GM23338 (cell line): ENCODE results near the gene ADAMTS7. TPM values are rescaled to one million over a fixed set of nuclear protein-coding genes. Genes with fewer than 3 reads are reported as not detected.

Experiments
- ATAC-seq: fragments of 200-7000 bp; cut with Tn5 transposase; 3 replicates; pipeline ENCODE4 v1.9.1; 2020
- DNase-seq: peaks from one replicate; pipeline ENCODE4 v3.0.0-alpha.2; 2015; ENCODE audit warnings: low spot score
- H2AFZ ChIP-seq: fragments of 200-600 bp; sonication (generic); 2 replicates; pipeline ENCODE4 v1.8.0; 2016; ENCODE audit warnings: antibody characterized with exemption, mild to moderate bottlenecking, moderate library complexity
- H3F3A ChIP-seq: fragments of 200-600 bp; sonication (generic); replicated peaks from 2 replicates; pipeline ENCODE4 v1.8.0; 2017; ENCODE audit warnings: antibody characterized with exemption, mixed run types, low read depth
- H3K27ac ChIP-seq: fragments of 200-600 bp; sonication (generic); 2 replicates; pipeline ENCODE4 v1.6.1; 2016; ENCODE audit warnings: low read depth
- H3K27me3 ChIP-seq: fragments of 200-600 bp; sonication (generic); 2 replicates; pipeline ENCODE4 v1.8.0; 2016; ENCODE audit warnings: mild to moderate bottlenecking, mixed run types, moderate library complexity; ENCODE audit not compliant: insufficient read depth
- H3K36me3 ChIP-seq: fragments of 200-600 bp; sonication (generic); 2 replicates; pipeline ENCODE4 v1.8.0; 2016; ENCODE audit warnings: mild to moderate bottlenecking; ENCODE audit not compliant: insufficient read depth
- H3K4me1 ChIP-seq: fragments of 200-600 bp; sonication (generic); 2 replicates; pipeline ENCODE4 v1.8.0; 2016; ENCODE audit warnings: mild to moderate bottlenecking, moderate library complexity; ENCODE audit not compliant: insufficient read depth
- H3K4me2 ChIP-seq: fragments of 200-600 bp; sonication (generic); 2 replicates; pipeline ENCODE4 v1.7.1; 2017; ENCODE audit warnings: mixed run types
- H3K4me3 ChIP-seq: fragments of 200-600 bp; sonication (generic); 2 replicates; pipeline ENCODE4 v1.6.1; 2016; ENCODE audit warnings: mixed run types
- H3K79me2 ChIP-seq: fragments of 200-600 bp; sonication (generic); replicated peaks from 2 replicates; pipeline ENCODE4 v1.8.0; 2017; ENCODE audit warnings: mild to moderate bottlenecking; ENCODE audit not compliant: insufficient read depth
- H3K9me2 ChIP-seq: fragments of 200-600 bp; sonication (generic); 2 replicates; pipeline ENCODE4 v1.8.0; 2017; ENCODE audit not compliant: insufficient read depth
- H4K20me1 ChIP-seq: fragments of 200-600 bp; sonication (generic); replicated peaks from 2 replicates; pipeline ENCODE4 v1.8.0; 2017; ENCODE audit warnings: mild to moderate bottlenecking; ENCODE audit not compliant: insufficient read depth
- H3K27ac Mint-ChIP-seq: 2 replicates; pipeline ENCODE4 v1.8.0; 2020; ENCODE audit warnings: inconsistent platforms, mild to moderate bottlenecking, moderate library complexity, mixed read lengths
- H3K27me3 Mint-ChIP-seq: 3 replicates; pipeline ENCODE4 v1.8.0; 2022; ENCODE audit warnings: low read depth, mild to moderate bottlenecking, moderate library complexity, mixed read lengths, inconsistent platforms; ENCODE audit not compliant: insufficient read depth, poor library complexity
- H3K36me3 Mint-ChIP-seq: 3 replicates; pipeline ENCODE4 v1.8.0; 2021; ENCODE audit warnings: low read depth, mild to moderate bottlenecking, inconsistent platforms, moderate library complexity, mixed read lengths
- H3K4me1 Mint-ChIP-seq: 3 replicates; pipeline ENCODE4 v1.8.0; 2020; ENCODE audit warnings: mild to moderate bottlenecking, inconsistent platforms, mixed read lengths
- H3K4me3 Mint-ChIP-seq: 3 replicates; pipeline ENCODE4 v1.8.0; 2021; ENCODE audit warnings: moderate library complexity, mild to moderate bottlenecking, inconsistent platforms, mixed read lengths
- H3K9me3 Mint-ChIP-seq: 3 replicates; pipeline ENCODE4 v1.8.0; 2020; ENCODE audit warnings: moderate library complexity, mild to moderate bottlenecking, inconsistent platforms, mixed read lengths
- CREB1 ChIP-seq: fragments of 250-450 bp; sonication (Bioruptor Pico); IDR thresholded peaks from 2 replicates; pipeline ENCODE4 v1.5.0; 2020; ENCODE audit warnings: low read depth, mild to moderate bottlenecking, moderate library complexity
- CTCF ChIP-seq, 2 experiments: fragments of 200-600 bp in 1 of 2; sonication (generic) in 1 of 2; conservative IDR thresholded peaks; 2 replicates each; pipeline versions ENCODE4 v1.5.1 to v1.6.1; 2016 to 2017; ENCODE audit warnings: antibody characterized with exemption in 2 of 2, low read depth in 2 of 2, mild to moderate bottlenecking in 2 of 2, moderate library complexity in 1 of 2
- ETS1 ChIP-seq: IDR thresholded peaks from 2 replicates; pipeline ENCODE4 v1.6.1; 2016; ENCODE audit warnings: antibody characterized with exemption
- EZH2 ChIP-seq: fragments of 200-600 bp; sonication (generic); IDR thresholded peaks from one replicate; pipeline ENCODE4 v1.8.0; 2017; ENCODE audit warnings: antibody characterized with exemption, mild to moderate bottlenecking, low read depth; ENCODE audit not compliant: unreplicated experiment
- JUNB ChIP-seq: IDR thresholded peaks from one replicate; pipeline ENCODE4 v1.6.1; 2016; ENCODE audit warnings: antibody characterized with exemption; ENCODE audit not compliant: unreplicated experiment
- NANOG ChIP-seq: IDR thresholded peaks from 2 replicates; pipeline ENCODE4 v1.6.1; 2016; ENCODE audit warnings: antibody characterized with exemption, borderline replicate concordance
- POLR2AphosphoS5 ChIP-seq: IDR thresholded peaks from 2 replicates; pipeline ENCODE4 v1.6.1; 2016; ENCODE audit warnings: antibody characterized with exemption, low read depth
- STAT1 ChIP-seq: IDR thresholded peaks from one replicate; pipeline ENCODE4 v1.6.1; 2016; ENCODE audit warnings: antibody characterized with exemption; ENCODE audit not compliant: unreplicated experiment
- ZNF114 ChIP-seq: fragments of 250-450 bp; sonication (Bioruptor Pico); IDR thresholded peaks from 2 replicates; pipeline ENCODE4 v1.5.0; 2020; ENCODE audit warnings: mild to moderate bottlenecking, moderate library complexity
- ZNF331 ChIP-seq: fragments of 250-450 bp; sonication (Bioruptor Pico); IDR thresholded peaks from 2 replicates; pipeline ENCODE4 v1.5.0; 2020; ENCODE audit warnings: low read depth, mild to moderate bottlenecking, moderate library complexity
- polyA plus RNA-seq: library from polyadenylated mRNA; unstranded; fragments of >200 nt; fragmentation: Nextera tagmentation; extraction: Ambion mirVana; gene quantifications from 2 replicates; pipeline ENCODE4 v1.2.1, GENCODE V29; 2016
- total RNA-seq: library from RNA; depleted of rRNA; stranded (reverse); fragments of >200 nt; shearing (Covaris generic); gene quantifications from 2 replicates; pipeline ENCODE4 v1.2.3, GENCODE V29; 2014
- TF ChIP-seq, protein P1 (sequence below): fragments of 250-450 bp; sonication (Bioruptor Pico); IDR thresholded peaks from 2 replicates; pipeline ENCODE4 v1.5.0; 2020; ENCODE audit warnings: mild to moderate bottlenecking, moderate library complexity

Gene ADAMTS7
- total and polyA plus RNA-seq, 2 experiments from 2014 or later = 11.6 to 52.7 TPM

GRCh38 chr15:78859971-78860719 lies 48.9 kb upstream of the ADAMTS7 start:
- peak overlapping the region; percentile 74 for H3K4me2 ChIP-seq
- no peaks in the 10 kb centered on the region for H3K9me2 ChIP-seq
- H3K36me3 ChIP-seq = no peaks in the 10 kb centered on the region
- Mint-ChIP-seq H3K4me1 (no peaks in the 10 kb centered on the region), H3K4me3 (peak overlapping the region; percentile 83), H3K27ac (peak overlapping the region; percentile 97), H3K27me3 (peaks cover 7% of the 10 kb centered on the region), H3K36me3 (no peaks in the 10 kb centered on the region), H3K9me3 (peaks cover 9% of the 10 kb centered on the region; the same call in 2 of the 3 replicates)
- H2AFZ ChIP-seq = peak overlapping the region; percentile 85; the same call in 1 of the 2 replicates
- no peaks in the 10 kb centered on the region for H4K20me1 ChIP-seq
- ATAC-seq (peak; percentile 99), DNase-seq (peak; percentile 96)
- H3K27me3 ChIP-seq = no peaks in the 10 kb centered on the region
- H3K79me2 ChIP-seq = no peaks in the 10 kb centered on the region
- no peaks in the 10 kb centered on the region for H3F3A ChIP-seq
- TF ChIP-seq POLR2AphosphoS5 (peak; percentile 57), STAT1 (no peak), CTCF (conservative IDR thresholded peaks at IDR 0.05; ENCODE audit: low read depth in 2 of 2) (peak; percentile 56 to 62), JUNB (no peak)
- no peaks in the 10 kb centered on the region for H3K4me1 ChIP-seq
- peak overlapping the region; percentile 93 for H3K27ac ChIP-seq
- H3K4me3 ChIP-seq = peak overlapping the region; percentile 59

GRCh38 chr15:78855746-78856145 lies 44.5 kb upstream of the ADAMTS7 start:
- peaks cover 9% of the 10 kb centered on the region; the same call in 2 of the 3 replicates for H3K9me3 Mint-ChIP-seq
- H3K4me1 ChIP-seq = peaks cover 9% of the 10 kb centered on the region
- peaks cover 7% of the 10 kb centered on the region for H3K27me3 Mint-ChIP-seq
- H3F3A ChIP-seq = no peaks in the 10 kb centered on the region
- H4K20me1 ChIP-seq = no peaks in the 10 kb centered on the region
- H3K79me2 ChIP-seq = no peaks in the 10 kb centered on the region
- H3K27ac ChIP-seq = no peak overlapping the region
- H3K4me3 ChIP-seq = no peak overlapping the region
- H3K4me3 Mint-ChIP-seq = no peak overlapping the region
- H3K36me3 ChIP-seq = no peaks in the 10 kb centered on the region
- no peaks in the 10 kb centered on the region for H3K9me2 ChIP-seq
- H3K27me3 ChIP-seq = no peaks in the 10 kb centered on the region
- H3K27ac Mint-ChIP-seq = no peak overlapping the region
- ATAC-seq (no peak), DNase-seq (no peak)
- no peaks in the 10 kb centered on the region for H3K36me3 Mint-ChIP-seq
- H3K4me2 ChIP-seq = no peak overlapping the region
- no peak overlapping the region for H2AFZ ChIP-seq
- peaks cover 9% of the 10 kb centered on the region; the same call in 2 of the 3 replicates for H3K4me1 Mint-ChIP-seq
- TF ChIP-seq STAT1 (no peak), NANOG (no peak), EZH2 (no peak), ZNF331 (no peak), POLR2AphosphoS5 (no peak), ETS1 (no peak), CREB1 (no peak), ZNF114 (CRISPR knock-in tag) (no peak)
- TF ChIP-seq, protein P1, sequence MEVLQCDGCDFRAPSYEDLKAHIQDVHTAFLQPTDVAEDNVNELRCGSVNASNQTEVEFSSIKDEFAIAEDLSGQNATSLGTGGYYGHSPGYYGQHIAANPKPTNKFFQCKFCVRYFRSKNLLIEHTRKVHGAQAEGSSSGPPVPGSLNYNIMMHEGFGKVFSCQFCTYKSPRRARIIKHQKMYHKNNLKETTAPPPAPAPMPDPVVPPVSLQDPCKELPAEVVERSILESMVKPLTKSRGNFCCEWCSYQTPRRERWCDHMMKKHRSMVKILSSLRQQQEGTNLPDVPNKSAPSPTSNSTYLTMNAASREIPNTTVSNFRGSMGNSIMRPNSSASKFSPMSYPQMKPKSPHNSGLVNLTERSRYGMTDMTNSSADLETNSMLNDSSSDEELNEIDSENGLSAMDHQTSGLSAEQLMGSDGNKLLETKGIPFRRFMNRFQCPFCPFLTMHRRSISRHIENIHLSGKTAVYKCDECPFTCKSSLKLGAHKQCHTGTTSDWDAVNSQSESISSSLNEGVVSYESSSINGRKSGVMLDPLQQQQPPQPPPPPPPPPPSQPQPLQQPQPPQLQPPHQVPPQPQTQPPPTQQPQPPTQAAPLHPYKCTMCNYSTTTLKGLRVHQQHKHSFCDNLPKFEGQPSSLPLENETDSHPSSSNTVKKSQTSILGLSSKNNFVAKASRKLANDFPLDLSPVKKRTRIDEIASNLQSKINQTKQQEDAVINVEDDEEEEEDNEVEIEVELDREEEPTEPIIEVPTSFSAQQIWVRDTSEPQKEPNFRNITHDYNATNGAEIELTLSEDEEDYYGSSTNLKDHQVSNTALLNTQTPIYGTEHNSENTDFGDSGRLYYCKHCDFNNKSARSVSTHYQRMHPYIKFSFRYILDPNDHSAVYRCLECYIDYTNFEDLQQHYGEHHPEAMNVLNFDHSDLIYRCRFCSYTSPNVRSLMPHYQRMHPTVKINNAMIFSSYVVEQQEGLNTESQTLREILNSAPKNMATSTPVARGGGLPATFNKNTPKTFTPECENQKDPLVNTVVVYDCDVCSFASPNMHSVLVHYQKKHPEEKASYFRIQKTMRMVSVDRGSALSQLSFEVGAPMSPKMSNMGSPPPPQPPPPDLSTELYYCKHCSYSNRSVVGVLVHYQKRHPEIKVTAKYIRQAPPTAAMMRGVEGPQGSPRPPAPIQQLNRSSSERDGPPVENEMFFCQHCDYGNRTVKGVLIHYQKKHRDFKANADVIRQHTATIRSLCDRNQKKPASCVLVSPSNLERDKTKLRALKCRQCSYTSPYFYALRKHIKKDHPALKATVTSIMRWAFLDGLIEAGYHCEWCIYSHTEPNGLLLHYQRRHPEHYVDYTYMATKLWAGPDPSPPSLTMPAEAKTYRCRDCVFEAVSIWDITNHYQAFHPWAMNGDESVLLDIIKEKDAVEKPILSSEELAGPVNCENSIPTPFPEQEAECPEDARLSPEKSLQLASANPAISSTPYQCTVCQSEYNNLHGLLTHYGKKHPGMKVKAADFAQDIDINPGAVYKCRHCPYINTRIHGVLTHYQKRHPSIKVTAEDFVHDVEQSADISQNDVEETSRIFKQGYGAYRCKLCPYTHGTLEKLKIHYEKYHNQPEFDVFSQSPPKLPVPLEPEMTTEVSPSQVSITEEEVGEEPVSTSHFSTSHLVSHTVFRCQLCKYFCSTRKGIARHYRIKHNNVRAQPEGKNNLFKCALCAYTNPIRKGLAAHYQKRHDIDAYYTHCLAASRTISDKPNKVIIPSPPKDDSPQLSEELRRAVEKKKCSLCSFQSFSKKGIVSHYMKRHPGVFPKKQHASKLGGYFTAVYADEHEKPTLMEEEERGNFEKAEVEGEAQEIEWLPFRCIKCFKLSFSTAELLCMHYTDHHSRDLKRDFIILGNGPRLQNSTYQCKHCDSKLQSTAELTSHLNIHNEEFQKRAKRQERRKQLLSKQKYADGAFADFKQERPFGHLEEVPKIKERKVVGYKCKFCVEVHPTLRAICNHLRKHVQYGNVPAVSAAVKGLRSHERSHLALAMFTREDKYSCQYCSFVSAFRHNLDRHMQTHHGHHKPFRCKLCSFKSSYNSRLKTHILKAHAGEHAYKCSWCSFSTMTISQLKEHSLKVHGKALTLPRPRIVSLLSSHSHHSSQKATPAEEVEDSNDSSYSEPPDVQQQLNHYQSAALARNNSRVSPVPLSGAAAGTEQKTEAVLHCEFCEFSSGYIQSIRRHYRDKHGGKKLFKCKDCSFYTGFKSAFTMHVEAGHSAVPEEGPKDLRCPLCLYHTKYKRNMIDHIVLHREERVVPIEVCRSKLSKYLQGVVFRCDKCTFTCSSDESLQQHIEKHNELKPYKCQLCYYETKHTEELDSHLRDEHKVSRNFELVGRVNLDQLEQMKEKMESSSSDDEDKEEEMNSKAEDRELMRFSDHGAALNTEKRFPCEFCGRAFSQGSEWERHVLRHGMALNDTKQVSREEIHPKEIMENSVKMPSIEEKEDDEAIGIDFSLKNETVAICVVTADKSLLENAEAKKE (CRISPR knock-in tag) = no peak
